ENCODE results near the gene EEFSEC.

EEFSEC gene

DNA sequence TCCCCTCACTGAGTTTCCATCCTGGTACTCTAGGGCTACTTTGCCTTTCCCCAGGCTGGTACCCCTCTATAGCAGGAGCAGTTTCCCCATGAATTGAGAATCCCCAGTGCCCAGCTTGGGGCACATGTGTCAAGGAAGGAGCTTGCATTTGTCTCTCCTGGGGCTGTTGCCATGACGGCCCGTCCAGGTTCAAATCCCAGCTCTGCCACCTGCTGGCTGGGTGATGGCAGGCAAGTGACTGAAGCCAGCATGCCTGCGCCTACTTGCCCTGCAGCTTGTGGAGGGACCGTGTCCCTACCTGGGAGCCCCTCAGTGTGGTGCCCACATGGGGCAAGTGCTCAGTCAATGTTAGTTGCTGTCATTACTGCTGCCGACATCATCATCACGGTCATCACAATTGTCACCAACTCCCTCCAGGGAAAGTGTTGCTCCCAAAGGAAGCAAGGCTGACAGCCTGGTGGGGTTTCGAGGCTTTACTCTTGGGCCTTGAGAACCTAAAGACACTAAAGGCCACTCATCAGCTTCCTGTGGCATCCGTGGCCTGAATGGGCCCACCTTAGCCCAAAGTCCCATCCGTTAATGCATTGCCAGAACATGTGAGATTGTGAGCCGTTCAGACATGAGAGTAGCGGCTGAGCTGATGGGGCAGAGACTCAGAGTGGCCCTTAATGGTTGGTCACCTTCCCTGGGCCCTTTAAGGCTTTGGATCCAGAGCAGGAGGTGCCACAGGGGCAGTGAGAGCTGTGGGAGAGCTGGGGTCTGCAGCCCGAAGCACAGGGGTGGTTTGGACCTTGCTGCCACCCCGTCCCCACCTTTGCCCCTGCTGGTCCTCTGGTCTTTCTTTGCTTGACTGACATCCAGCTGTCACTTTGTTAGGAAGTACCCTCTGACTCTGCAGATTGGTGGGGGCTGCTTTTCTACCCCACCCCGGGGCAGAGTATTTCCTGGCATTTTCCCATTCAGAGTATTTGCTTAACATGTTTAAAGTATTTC is 169.0 kb downstream of the EEFSEC start:
- TF ChIP-seq, protein P1, sequence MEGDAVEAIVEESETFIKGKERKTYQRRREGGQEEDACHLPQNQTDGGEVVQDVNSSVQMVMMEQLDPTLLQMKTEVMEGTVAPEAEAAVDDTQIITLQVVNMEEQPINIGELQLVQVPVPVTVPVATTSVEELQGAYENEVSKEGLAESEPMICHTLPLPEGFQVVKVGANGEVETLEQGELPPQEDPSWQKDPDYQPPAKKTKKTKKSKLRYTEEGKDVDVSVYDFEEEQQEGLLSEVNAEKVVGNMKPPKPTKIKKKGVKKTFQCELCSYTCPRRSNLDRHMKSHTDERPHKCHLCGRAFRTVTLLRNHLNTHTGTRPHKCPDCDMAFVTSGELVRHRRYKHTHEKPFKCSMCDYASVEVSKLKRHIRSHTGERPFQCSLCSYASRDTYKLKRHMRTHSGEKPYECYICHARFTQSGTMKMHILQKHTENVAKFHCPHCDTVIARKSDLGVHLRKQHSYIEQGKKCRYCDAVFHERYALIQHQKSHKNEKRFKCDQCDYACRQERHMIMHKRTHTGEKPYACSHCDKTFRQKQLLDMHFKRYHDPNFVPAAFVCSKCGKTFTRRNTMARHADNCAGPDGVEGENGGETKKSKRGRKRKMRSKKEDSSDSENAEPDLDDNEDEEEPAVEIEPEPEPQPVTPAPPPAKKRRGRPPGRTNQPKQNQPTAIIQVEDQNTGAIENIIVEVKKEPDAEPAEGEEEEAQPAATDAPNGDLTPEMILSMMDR (IDR thresholded peaks at IDR 0.05), result peak; percentile 34 to 37
- Histone ChIP-seq H3K27ac (no peak overlapping the region), H3K9me3 (no peaks in the 10 kb centered on the region), H3K4me1 (no peaks in the 10 kb centered on the region), H3K27me3 (no peaks in the 10 kb centered on the region), H3K36me3 (peaks cover 3 to 25% (median 9%) of the 10 kb centered on the region in 3 donors), H3K4me3 (no peak overlapping the region)
- intact Hi-C loops (cut with DNase I; ENCODE audit: low total_unique reads), result no loop called here
- DNase-seq, result no peak

DNA sequence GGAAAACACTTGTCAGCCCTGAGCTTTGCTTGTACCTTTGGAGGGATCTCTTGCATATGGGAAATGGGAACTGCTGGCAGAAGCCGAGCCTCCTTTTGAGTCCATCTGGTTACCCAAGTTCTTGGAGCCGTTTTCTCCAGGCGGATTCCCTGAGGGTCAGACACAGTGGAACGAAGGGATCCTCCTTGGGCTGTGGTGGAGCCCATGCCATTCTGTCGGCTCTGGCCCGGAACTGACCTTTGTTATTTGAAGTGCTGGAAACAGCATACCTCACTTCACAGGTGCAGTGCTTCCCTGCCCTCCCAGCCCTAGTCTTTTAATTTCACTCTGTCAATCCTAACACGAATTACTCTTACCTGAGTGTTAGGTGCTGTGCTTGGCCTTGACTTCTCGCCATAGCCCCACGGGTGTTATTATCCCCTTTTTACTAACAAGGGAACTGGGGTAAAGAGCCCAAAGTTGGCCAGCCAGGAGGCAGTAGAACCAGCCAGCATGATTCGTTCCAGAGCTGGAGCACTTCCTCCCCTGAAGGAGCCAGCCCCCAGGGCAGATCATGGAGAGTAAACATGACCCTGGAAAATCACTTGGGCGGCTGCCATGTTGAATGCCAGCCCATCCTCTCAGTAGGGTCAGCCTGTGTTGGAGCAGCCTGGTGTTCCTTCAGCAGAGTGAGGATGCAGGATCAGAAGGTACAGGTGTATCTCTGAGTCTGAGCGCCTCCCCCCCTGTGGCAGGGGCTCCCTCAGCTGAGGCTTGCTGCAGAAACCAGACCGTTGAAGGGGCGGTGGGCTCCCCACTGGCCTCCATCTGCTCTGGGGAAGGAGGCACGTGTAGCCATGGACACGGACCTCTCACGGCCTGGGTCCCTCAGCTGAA is 170.2 kb downstream of the EEFSEC start:
- no peaks in the 10 kb centered on the region for H3K4me1 ChIP-seq
- DNase-seq, result no peak
- H3K27me3 ChIP-seq, result no peaks in the 10 kb centered on the region
- no peak overlapping the region for H3K4me3 ChIP-seq
- H3K9me3 ChIP-seq, result no peaks in the 10 kb centered on the region
- intact Hi-C loops (cut with DNase I; ENCODE audit: low total_unique reads), result no loop called here
- no peak overlapping the region for H3K27ac ChIP-seq
- peaks cover 3 to 19% (median 9%) of the 10 kb centered on the region in 3 donors for H3K36me3 ChIP-seq
- TF ChIP-seq, protein P1 (IDR thresholded peaks at IDR 0.05), result no peak

DNA sequence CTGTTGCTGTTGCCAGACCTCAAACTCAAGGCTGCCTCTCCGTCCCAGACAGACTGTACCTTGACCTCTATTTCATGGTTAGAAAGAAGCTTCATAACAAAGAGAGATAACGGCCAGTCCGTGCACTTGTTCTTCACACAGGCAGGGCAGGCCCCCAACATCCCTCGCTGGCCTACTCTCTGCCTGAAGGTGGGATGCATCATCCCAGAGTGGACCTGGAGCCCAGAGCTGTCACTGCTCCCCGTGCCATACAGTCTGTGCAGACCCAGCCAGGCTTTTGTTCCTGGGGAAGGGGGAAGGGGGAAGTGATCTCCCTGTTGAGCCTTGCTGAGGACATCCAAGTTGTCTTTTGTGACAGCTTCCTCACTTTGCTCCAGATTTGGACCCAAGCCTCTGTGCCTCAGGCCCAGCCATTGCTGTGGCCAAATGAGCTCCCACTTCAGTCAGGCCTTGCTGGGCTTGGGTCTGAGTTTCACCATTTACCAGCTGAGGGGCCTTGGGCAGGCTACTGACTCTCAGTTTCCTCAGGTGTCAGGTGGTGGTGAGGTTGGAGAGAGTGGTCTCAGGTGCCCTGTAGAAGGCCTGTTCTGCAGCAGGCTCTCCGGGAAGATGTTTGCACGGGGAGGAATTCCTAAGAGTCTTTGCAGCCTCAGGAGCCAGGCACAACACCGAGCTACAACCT is 171.8 kb downstream of the EEFSEC start:
- Histone ChIP-seq H3K9me3 (no peaks in the 10 kb centered on the region), H3K4me3 (no peak overlapping the region), H3K4me1 (no peaks in the 10 kb centered on the region), H3K36me3 (peaks cover 0 to 5% (median 0%) of the 10 kb centered on the region in 3 donors), H3K27me3 (no peaks in the 10 kb centered on the region), H3K27ac (no peak overlapping the region)
- intact Hi-C loops (cut with DNase I; ENCODE audit: low total_unique reads), result no loop called here
- DNase-seq, result no peak
- TF ChIP-seq, protein P1 (IDR thresholded peaks at IDR 0.05), result no peak

DNA sequence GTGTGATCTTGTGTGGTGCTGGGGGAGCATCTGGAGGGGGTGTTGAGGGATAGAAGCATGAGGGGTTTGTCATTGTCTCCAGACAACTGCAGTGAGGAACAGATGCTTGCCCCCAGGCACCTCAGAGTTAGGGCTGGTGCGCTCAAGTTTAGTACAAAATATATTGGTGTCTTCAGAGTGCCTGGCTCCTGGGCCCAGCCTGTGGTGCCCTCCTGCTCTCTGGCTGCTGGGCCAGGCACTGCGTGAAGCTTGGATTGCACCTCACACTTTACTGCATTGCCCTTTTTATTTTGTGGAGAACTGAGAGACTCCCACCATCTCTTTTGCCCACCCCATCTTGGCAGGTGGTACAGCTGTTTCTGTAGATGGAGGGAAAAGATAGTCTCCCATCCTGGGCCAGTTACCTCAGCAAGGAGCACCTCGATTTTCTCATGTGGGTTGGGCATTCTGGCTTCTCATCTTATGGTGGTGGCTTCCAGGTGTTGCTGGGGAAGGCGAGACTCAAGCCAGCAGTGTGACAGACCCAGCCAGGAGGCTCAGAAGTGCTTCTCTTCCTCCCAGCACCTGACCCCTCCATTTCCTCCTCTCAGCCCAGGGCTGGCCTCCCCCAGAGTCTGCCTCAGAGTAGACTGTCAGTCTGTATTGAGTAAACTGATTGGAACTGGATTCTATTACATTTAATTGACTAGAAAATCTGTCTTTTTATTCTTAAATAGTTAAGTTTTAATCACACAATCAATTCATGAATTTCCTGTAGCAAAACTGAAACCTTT is 173.0 kb downstream of the EEFSEC start:
- intact Hi-C loops (cut with DNase I; ENCODE audit: low total_unique reads), result no loop called here
- Histone ChIP-seq H3K27ac (no peak overlapping the region), H3K36me3 (peaks cover 0 to under 1% (median 0%) of the 10 kb centered on the region in 3 donors), H3K4me3 (no peak overlapping the region), H3K4me1 (no peaks in the 10 kb centered on the region), H3K27me3 (no peaks in the 10 kb centered on the region), H3K9me3 (no peaks in the 10 kb centered on the region)
- TF ChIP-seq, protein P1 (IDR thresholded peaks at IDR 0.05), result no peak
- no peak for DNase-seq

Measured in tibial artery (tissue), 4 donors.